Breast epithelium (tissue), 3 donors: ENCODE data around the gene CYB5D1.

Experiments used
- CTCF ChIP-seq, 3 donors: fragments of 450-650 bp; IDR thresholded peaks; one replicate each; pipeline ENCODE4 v1.5.1; 2016 to 2017; ENCODE audit warnings: antibody characterized with exemption in 3 of 3, mild to moderate bottlenecking in 3 of 3, moderate library complexity in 3 of 3
- POLR2A ChIP-seq: fragments of 450-650 bp; IDR thresholded peaks from one replicate; pipeline ENCODE4 v1.6.1; 2016; ENCODE audit warnings: antibody characterized with exemption, mild to moderate bottlenecking, moderate library complexity
- POLR2AphosphoS5 ChIP-seq, 3 donors: sonication (generic); formaldehyde crosslinking; IDR thresholded peaks; one replicate each; pipeline ENCODE4 v1.6.1; 2017; ENCODE audit warnings: antibody characterized with exemption in 3 of 3

GRCh38 chr17:7853691-7854038, 4.1 kb upstream of the CYB5D1 start:
- no peak for TF ChIP-seq CTCF (IDR thresholded peaks at IDR 0.05)
- TF ChIP-seq POLR2A = no peak
- TF ChIP-seq POLR2AphosphoS5 (IDR thresholded peaks at IDR 0.05) = no peak
